Effector memory CD8-positive, alpha-beta T cell (primary cell): ENCODE measurements around the gene RXFP3.

ENCODE experiments used
- ATAC-seq: fragments of 150-1000 bp; cut with Tn5 transposase; replicated peaks from 2 replicates; pipeline ENCODE4 v1.10.0; 2021; ENCODE audit warnings: mild to moderate bottlenecking, moderate library complexity
- DNase-seq, 3 experiments: peaks; one replicate each; pipeline ENCODE4 v3.0.0; 2021
- H3K27ac Mint-ChIP-seq, 2 donors: one replicate each; pipeline ENCODE4 v1.8.0; 2022; ENCODE audit warnings: mild to moderate bottlenecking in 2 of 2, mixed read lengths in 2 of 2, moderate library complexity in 2 of 2
- H3K27me3 Mint-ChIP-seq, 2 donors: one replicate each; pipeline ENCODE4 v1.8.0; 2022; ENCODE audit warnings: mixed read lengths in 2 of 2
- H3K36me3 Mint-ChIP-seq: one replicate; pipeline ENCODE4 v1.8.0; 2022; ENCODE audit warnings: mild to moderate bottlenecking, moderate library complexity, mixed read lengths; ENCODE audit not compliant: insufficient read depth
- H3K4me1 Mint-ChIP-seq, 2 donors: one replicate each; pipeline ENCODE4 v1.8.0; 2022; ENCODE audit warnings: low read depth in 2 of 2, mixed read lengths in 2 of 2
- H3K4me3 Mint-ChIP-seq, 2 donors: one replicate each; pipeline ENCODE4 v1.8.0; 2022; ENCODE audit warnings: mild to moderate bottlenecking in 2 of 2, mixed read lengths in 2 of 2, moderate library complexity in 2 of 2
- H3K9me3 Mint-ChIP-seq, 2 donors: one replicate each; pipeline ENCODE4 v1.8.0; 2022; ENCODE audit warnings: mixed read lengths in 2 of 2

Gene RXFP3

DNA sequence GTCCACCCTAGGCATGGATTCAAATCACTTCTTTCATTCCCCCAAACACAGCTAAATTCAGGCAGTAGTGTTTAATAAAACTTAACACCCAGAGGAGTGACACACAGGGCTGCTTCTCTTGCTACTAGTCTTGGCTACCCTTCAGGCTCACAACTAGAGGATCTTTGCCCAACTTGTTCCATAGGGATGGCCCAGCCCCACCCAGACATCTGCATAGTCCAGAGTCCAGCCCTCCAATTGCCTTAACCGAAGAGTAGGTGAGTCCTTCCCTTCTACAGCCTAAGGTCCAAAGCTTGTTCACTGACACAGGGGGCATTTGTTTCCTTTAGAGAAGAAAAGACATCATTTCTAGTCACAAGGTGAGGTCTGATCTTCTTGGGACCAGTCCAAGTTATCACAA, 15.2 kb upstream of the RXFP3 start:
- no peaks in the 10 kb centered on the region for H3K36me3 Mint-ChIP-seq
- peaks cover 0 to 4% of the 10 kb centered on the region in 2 donors for H3K9me3 Mint-ChIP-seq
- H3K4me3 Mint-ChIP-seq = no peak overlapping the region
- no peaks in the 10 kb centered on the region for H3K4me1 Mint-ChIP-seq
- H3K27me3 Mint-ChIP-seq = peaks cover 16 to 48% of the 10 kb centered on the region in 2 donors
- DNase-seq (no peak), ATAC-seq (no peak)
- no peak overlapping the region for H3K27ac Mint-ChIP-seq

DNA sequence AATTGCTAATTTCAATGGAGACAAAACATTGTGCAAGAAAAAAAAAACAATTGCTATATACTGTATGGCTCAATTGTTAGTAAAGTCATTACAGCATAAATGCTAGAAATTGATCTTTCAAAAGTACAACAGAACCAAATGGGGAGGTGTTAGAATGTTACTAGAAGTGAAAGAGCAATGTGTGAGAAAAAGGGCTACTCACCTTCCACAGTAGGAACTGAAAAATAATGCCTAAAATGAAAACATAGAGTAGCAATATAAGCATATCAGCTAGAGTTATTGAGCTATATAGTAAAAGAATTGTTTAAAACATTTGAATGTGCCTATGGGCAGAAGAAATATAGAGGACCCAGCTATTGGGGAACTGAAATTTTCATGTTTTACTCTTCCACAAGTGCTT, 10.9 kb upstream of the RXFP3 start:
- H3K4me1 Mint-ChIP-seq = no peaks in the 10 kb centered on the region
- peaks cover 19 to 46% of the 10 kb centered on the region in 2 donors for H3K27me3 Mint-ChIP-seq
- DNase-seq (no peak), ATAC-seq (no peak)
- H3K27ac Mint-ChIP-seq = no peak overlapping the region
- no peaks in the 10 kb centered on the region for H3K9me3 Mint-ChIP-seq
- no peak overlapping the region for H3K4me3 Mint-ChIP-seq
- H3K36me3 Mint-ChIP-seq = no peaks in the 10 kb centered on the region

DNA sequence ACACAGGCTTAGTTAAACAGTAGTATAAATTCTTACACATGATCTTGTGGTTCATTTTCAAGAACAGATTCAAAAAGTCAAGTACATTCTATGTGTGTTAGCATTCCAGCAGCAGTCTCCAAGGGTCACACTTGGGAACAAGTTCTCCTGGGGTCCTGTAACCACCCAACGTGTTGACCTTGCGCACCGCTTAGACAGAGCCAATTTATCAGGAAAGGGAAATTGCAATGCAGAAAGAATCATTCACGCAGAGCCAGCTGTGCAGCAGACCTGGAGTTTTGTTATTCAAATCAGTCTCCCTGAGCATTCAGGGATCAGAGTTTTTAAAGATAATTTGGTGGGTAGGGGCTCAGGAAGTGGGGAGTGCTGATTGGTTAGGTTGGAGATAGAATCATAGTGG, 8.5 kb upstream of the RXFP3 start:
- Mint-ChIP-seq H3K27ac (no peak overlapping the region), H3K9me3 (no peaks in the 10 kb centered on the region), H3K4me3 (no peak overlapping the region), H3K27me3 (peaks cover 23 to 39% of the 10 kb centered on the region in 2 donors), H3K4me1 (no peaks in the 10 kb centered on the region), H3K36me3 (no peaks in the 10 kb centered on the region)
- no peak for DNase-seq
- ATAC-seq = no peak

DNA sequence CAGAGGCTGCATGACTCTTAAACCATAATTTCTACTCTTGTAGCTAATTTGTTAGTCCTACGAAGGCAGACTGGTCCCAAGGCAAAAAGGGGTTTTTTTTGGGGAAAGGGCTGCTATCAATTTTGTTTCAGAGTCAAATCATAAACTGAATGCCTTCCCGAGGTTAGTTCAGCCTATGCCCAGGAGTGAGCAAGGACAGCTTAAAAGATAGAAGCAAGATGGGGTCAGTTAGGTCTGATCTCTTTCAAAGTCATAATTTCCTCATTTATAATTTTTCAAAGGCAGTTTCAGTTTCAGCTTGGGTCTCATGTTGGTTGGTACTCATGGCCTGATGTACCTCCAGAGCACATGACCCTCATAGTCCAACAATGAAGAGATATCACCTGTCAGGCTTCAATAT, 7.9 kb upstream of the RXFP3 start:
- DNase-seq (no peak), ATAC-seq (no peak)
- H3K27me3 Mint-ChIP-seq = peaks cover 28 to 33% of the 10 kb centered on the region in 2 donors
- H3K27ac Mint-ChIP-seq = no peak overlapping the region
- no peak overlapping the region for H3K4me3 Mint-ChIP-seq
- no peaks in the 10 kb centered on the region for H3K36me3 Mint-ChIP-seq
- no peaks in the 10 kb centered on the region for H3K4me1 Mint-ChIP-seq
- no peaks in the 10 kb centered on the region for H3K9me3 Mint-ChIP-seq

GRCh38 chr5:33929925-33930690, 6.1 kb upstream of the RXFP3 start:
- DNase-seq (no peak), ATAC-seq (no peak)
- Mint-ChIP-seq H3K27ac (no peak overlapping the region), H3K27me3 (peaks cover 29% of the 10 kb centered on the region in 2 donors), H3K4me1 (no peaks in the 10 kb centered on the region), H3K9me3 (no peaks in the 10 kb centered on the region), H3K36me3 (peaks cover 4% of the 10 kb centered on the region), H3K4me3 (no peak overlapping the region)

DNA sequence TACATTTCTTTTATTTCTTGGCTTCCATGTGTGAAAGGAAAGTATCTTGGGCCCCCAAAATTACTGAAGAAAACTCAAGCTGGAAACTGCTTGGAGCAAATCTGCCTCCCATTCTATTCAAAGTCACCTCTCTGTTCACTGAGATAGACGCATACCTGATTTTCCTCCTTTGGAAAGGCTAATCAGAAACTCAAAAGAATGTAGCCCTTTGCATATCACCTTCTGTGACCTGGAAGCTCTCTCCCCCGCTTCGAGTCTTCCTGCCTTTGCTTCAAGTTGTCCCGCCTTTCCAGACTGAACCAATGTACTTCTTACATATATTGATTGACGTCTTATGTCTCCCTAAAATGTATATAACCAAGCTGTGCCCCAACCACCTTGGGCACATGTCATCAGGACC, 5.0 kb upstream of the RXFP3 start:
- H3K27me3 Mint-ChIP-seq = peaks cover 33 to 39% of the 10 kb centered on the region in 2 donors
- H3K9me3 Mint-ChIP-seq = no peaks in the 10 kb centered on the region
- H3K27ac Mint-ChIP-seq = no peak overlapping the region

GRCh38 chr5:33933723-33934169, 2.4 kb upstream of the RXFP3 start:
- Mint-ChIP-seq H3K27me3 (peaks cover 43 to 52% of the 10 kb centered on the region in 2 donors), H3K4me1 (no peaks in the 10 kb centered on the region), H3K27ac (no peak overlapping the region), H3K4me3 (no peak overlapping the region), H3K36me3 (peaks cover 4% of the 10 kb centered on the region), H3K9me3 (no peaks in the 10 kb centered on the region)
- no peak for ATAC-seq
- DNase-seq = no peak

More for the DNA sequence above, 5.0 kb upstream of the RXFP3 start:
- Mint-ChIP-seq H3K4me1 (no peaks in the 10 kb centered on the region), H3K4me3 (no peak overlapping the region), H3K36me3 (peaks cover 4% of the 10 kb centered on the region)
- ATAC-seq (no peak), DNase-seq (no peak)

DNA sequence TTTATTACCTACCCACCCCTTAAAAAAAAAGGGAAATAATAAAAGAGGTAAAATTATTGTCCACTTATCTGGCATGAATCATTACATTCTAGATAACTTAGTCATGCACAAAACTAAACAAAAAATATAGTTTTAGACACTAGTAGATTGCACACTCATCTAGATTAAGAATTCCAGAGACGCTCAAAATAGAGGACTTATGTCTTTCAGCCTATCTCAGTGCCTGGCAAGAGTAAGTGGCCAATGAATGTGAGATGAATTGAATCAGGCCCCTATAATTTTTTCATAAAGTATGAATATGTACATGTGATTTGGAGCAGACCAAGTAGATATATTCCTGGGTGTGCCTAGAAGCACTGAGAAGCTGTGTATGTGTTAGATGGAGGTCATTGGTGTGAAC, 2.0 kb upstream of the RXFP3 start:
- no peak overlapping the region for H3K27ac Mint-ChIP-seq
- DNase-seq (no peak), ATAC-seq (no peak)
- H3K27me3 Mint-ChIP-seq = peaks cover 48 to 56% of the 10 kb centered on the region in 2 donors
- peaks cover 4% of the 10 kb centered on the region for H3K36me3 Mint-ChIP-seq
- no peaks in the 10 kb centered on the region for H3K4me1 Mint-ChIP-seq
- H3K9me3 Mint-ChIP-seq = no peaks in the 10 kb centered on the region
- H3K4me3 Mint-ChIP-seq = no peak overlapping the region

DNA sequence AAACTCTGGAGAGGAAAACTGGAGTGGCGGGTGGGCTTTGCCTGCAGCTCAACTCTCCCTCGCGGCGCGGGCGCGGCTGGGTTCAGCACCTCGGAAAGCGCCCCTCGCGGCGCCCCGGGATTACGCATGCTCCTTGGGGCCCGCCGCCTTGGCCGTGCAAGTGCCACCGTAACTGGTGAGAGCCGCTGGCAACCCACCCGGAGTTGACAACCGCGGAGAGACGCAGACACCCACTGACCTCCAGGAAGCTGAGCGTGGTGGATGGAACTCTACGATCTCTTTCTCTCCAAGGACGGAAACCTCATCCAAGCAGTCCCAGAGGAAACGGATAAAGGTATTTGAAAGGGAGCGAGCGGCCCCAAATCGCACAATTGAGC, 194 bp upstream of the RXFP3 start:
- ATAC-seq = peak; percentile 40

GRCh38 chr5:33937017-33937706, 976 bp downstream of the RXFP3 start:
- DNase-seq (no peak), ATAC-seq (no peak)
- H3K27me3 Mint-ChIP-seq = peaks cover 66% of the 10 kb centered on the region in 2 donors
- H3K4me3 Mint-ChIP-seq = no peak overlapping the region
- H3K9me3 Mint-ChIP-seq = no peaks in the 10 kb centered on the region
- no peak overlapping the region for H3K27ac Mint-ChIP-seq
- H3K4me1 Mint-ChIP-seq = no peaks in the 10 kb centered on the region
- H3K36me3 Mint-ChIP-seq = peaks cover 4% of the 10 kb centered on the region

More for the DNA sequence above, 194 bp upstream of the RXFP3 start:
- H3K4me1 Mint-ChIP-seq = no peaks in the 10 kb centered on the region
- H3K4me3 Mint-ChIP-seq = no peak overlapping the region
- peaks cover 4% of the 10 kb centered on the region for H3K36me3 Mint-ChIP-seq
- H3K27me3 Mint-ChIP-seq = peaks cover 66% of the 10 kb centered on the region in 2 donors
- no peak overlapping the region for H3K27ac Mint-ChIP-seq
- no peaks in the 10 kb centered on the region for H3K9me3 Mint-ChIP-seq
- peak in 1 of 3 experiments; percentile 4 for DNase-seq

- H3K36me3 Mint-ChIP-seq = peaks cover 4% of the 10 kb centered on the region
- no peaks in the 10 kb centered on the region for H3K4me1 Mint-ChIP-seq
- no peak for DNase-seq
- no peak for ATAC-seq
- H3K9me3 Mint-ChIP-seq = no peaks in the 10 kb centered on the region
- no peak overlapping the region for H3K4me3 Mint-ChIP-seq
- peaks cover 68 to 70% of the 10 kb centered on the region in 2 donors for H3K27me3 Mint-ChIP-seq
- H3K27ac Mint-ChIP-seq = no peak overlapping the region
Observed at GRCh38 chr5:33937707-33938506, 1.7 kb downstream of the RXFP3 start.

- Mint-ChIP-seq H3K27me3 (peaks cover 68 to 71% of the 10 kb centered on the region in 2 donors), H3K4me1 (no peaks in the 10 kb centered on the region), H3K4me3 (no peak overlapping the region), H3K9me3 (no peaks in the 10 kb centered on the region), H3K36me3 (peaks cover 4% of the 10 kb centered on the region), H3K27ac (no peak overlapping the region)
- ATAC-seq (no peak), DNase-seq (no peak)
Observed at GRCh38 chr5:33938507-33938796, 2.3 kb downstream of the RXFP3 start.

DNA sequence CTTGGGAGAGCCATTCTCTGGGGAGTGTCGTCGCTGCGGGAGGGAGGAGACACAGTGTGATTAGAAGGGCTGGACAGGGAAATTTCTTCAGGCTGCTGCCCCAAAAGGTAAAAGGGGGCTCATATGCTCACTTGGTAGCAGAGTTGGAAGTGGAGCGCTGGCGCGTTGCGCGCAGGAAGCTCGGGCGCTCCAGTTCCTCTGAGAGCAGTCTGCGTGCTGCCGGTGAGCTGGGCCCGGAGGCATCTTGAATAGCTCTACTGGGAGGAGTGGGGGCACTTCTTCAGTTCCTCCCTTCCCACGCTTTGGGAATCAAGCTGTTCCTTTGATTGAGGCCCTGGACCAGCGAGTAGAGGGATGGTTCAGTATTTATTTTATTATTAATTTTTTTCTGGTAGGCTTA, 2.7 kb downstream of the RXFP3 start:
- DNase-seq = no peak
- no peaks in the 10 kb centered on the region for H3K4me1 Mint-ChIP-seq
- no peak for ATAC-seq
- H3K36me3 Mint-ChIP-seq = peaks cover 4% of the 10 kb centered on the region
- H3K4me3 Mint-ChIP-seq = no peak overlapping the region
- peaks cover 69 to 73% of the 10 kb centered on the region in 2 donors for H3K27me3 Mint-ChIP-seq
- H3K27ac Mint-ChIP-seq = no peak overlapping the region
- H3K9me3 Mint-ChIP-seq = no peaks in the 10 kb centered on the region
